ACC112 (cell line): ENCODE data around the gene DLG2.
"Not testable (repeated sequence)": the region's sequence is repeated elsewhere in the genome, so short reads cannot be mapped to it uniquely, and the experiment has no call there.

Experiments
- H2AFZ ChIP-seq: fragments of 200-600 bp; sonication (generic); one replicate; pipeline ENCODE4 v1.6.0; 2017; ENCODE audit warnings: antibody characterized with exemption, low read length; ENCODE audit not compliant: unreplicated experiment
- H3K27ac ChIP-seq: fragments of 200-600 bp; sonication (generic); 2 replicates; pipeline ENCODE4 v1.5.1; 2014; ENCODE audit warnings: low read depth, mild to moderate bottlenecking, antibody characterized with exemption, low read length, moderate library complexity
- H3K27me3 ChIP-seq: fragments of 200-600 bp; sonication (generic); 2 replicates; pipeline ENCODE4 v1.6.1; 2014; ENCODE audit warnings: mild to moderate bottlenecking, antibody characterized with exemption, low read length, moderate library complexity, mixed read lengths; ENCODE audit not compliant: insufficient read depth
- H3K36me3 ChIP-seq: fragments of 200-600 bp; sonication (generic); 2 replicates; pipeline ENCODE4 v1.6.1; 2016; ENCODE audit warnings: mild to moderate bottlenecking, antibody characterized with exemption, low read length, moderate library complexity, mixed read lengths; ENCODE audit not compliant: insufficient read depth
- H3K4me1 ChIP-seq: fragments of 200-600 bp; sonication (generic); one replicate; pipeline ENCODE4 v1.6.1; 2016; ENCODE audit warnings: low read length, mixed read lengths; ENCODE audit not compliant: insufficient read depth, unreplicated experiment, control insufficient read depth
- H3K4me3 ChIP-seq: fragments of 200-600 bp; sonication (generic); 2 replicates; pipeline ENCODE4 v1.5.1; 2014; ENCODE audit warnings: mild to moderate bottlenecking, low read depth, low read length
- H3K79me2 ChIP-seq: fragments of 200-600 bp; sonication (generic); one replicate; pipeline ENCODE4 v1.6.0; 2016; ENCODE audit warnings: low read length; ENCODE audit not compliant: control insufficient read depth, unreplicated experiment, insufficient read depth

DLG2 gene

DNA sequence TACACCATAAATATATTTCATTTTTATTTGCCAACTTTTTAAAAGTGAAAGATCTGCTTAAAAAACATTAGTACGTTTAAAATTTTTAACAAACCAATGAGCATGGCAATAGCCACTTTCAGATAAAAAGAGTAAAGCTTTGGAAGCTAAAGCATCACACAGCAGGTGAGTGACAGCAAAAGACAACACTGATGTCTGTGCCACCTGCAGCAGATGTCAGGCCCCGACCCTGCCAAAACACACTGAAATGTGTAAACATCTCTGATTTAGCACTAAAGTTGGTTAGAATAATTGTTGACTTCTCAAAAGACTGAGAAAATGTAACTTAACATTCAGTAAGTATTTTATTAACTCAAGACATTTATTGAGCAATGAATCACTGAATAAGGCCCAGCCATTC is 232.9 kb downstream of the DLG2 start:
- no peak overlapping the region for H3K4me3 ChIP-seq
- no peaks in the 10 kb centered on the region for H3K27me3 ChIP-seq
- H3K79me2 ChIP-seq = no peaks in the 10 kb centered on the region
- no peaks in the 10 kb centered on the region for H3K4me1 ChIP-seq
- H3K36me3 ChIP-seq = no peaks in the 10 kb centered on the region
- no peak overlapping the region for H3K27ac ChIP-seq
- no peak overlapping the region for H2AFZ ChIP-seq

GRCh38 chr11:85391141-85391540 is 236.0 kb downstream of the DLG2 start:
- Histone ChIP-seq H3K4me1 (no peaks in the 10 kb centered on the region), H3K4me3 (no peak overlapping the region), H3K27me3 (no peaks in the 10 kb centered on the region), H3K27ac (no peak overlapping the region), H2AFZ (no peak overlapping the region), H3K36me3 (no peaks in the 10 kb centered on the region), H3K79me2 (no peaks in the 10 kb centered on the region)

GRCh38 chr11:85385547-85385946 is 241.6 kb downstream of the DLG2 start:
- H3K79me2 ChIP-seq = no peaks in the 10 kb centered on the region
- H2AFZ ChIP-seq = no peak overlapping the region
- H3K27ac ChIP-seq = no peak overlapping the region
- no peaks in the 10 kb centered on the region for H3K36me3 ChIP-seq
- H3K27me3 ChIP-seq = no peaks in the 10 kb centered on the region
- H3K4me3 ChIP-seq = no peak overlapping the region
- no peaks in the 10 kb centered on the region for H3K4me1 ChIP-seq

DNA sequence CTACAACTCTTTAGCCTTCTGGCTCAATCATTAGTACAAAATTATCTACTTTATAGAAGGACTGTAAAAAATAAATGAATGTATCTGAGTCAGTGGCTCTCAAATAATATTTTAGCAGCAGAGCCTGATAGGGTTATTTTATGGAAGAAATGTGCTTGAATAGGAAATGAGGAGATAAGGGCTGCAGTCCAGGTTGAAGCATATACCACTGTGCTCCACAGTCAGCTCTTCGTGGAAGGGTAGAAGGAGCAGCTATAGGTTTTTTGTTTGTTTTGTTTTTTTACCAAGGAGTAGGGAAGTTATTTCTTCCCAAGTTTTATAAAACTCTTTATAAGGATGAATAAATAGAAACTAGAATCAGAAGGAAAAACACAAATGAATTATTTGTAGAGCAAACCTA is 242.0 kb downstream of the DLG2 start:
- no peak overlapping the region for H2AFZ ChIP-seq
- no peak overlapping the region for H3K27ac ChIP-seq
- no peaks in the 10 kb centered on the region for H3K36me3 ChIP-seq
- H3K27me3 ChIP-seq = no peaks in the 10 kb centered on the region
- H3K4me3 ChIP-seq = no peak overlapping the region
- no peaks in the 10 kb centered on the region for H3K4me1 ChIP-seq
- H3K79me2 ChIP-seq = no peaks in the 10 kb centered on the region

GRCh38 chr11:85379066-85379465 is 248.1 kb downstream of the DLG2 start:
- Histone ChIP-seq H3K79me2 (no peaks in the 10 kb centered on the region), H3K4me3 (no peak overlapping the region), H3K27me3 (no peaks in the 10 kb centered on the region), H3K27ac (no peak overlapping the region), H3K4me1 (no peaks in the 10 kb centered on the region), H2AFZ (no peak overlapping the region), H3K36me3 (no peaks in the 10 kb centered on the region)

- H3K4me3 ChIP-seq = no peak overlapping the region
- H3K36me3 ChIP-seq = no peaks in the 10 kb centered on the region
- H3K4me1 ChIP-seq = no peaks in the 10 kb centered on the region
- H3K79me2 ChIP-seq = no peaks in the 10 kb centered on the region
- no peaks in the 10 kb centered on the region for H3K27me3 ChIP-seq
- no peak overlapping the region for H3K27ac ChIP-seq
- no peak overlapping the region for H2AFZ ChIP-seq
Observed at GRCh38 chr11:85377901-85378300, 249.2 kb downstream of the DLG2 start.

- Histone ChIP-seq H2AFZ (no peak overlapping the region), H3K36me3 (no peaks in the 10 kb centered on the region), H3K4me3 (no peak overlapping the region), H3K79me2 (no peaks in the 10 kb centered on the region), H3K27ac (no peak overlapping the region), H3K27me3 (no peaks in the 10 kb centered on the region), H3K4me1 (no peaks in the 10 kb centered on the region)
Observed at GRCh38 chr11:85359859-85360258, 267.3 kb downstream of the DLG2 start.

DNA sequence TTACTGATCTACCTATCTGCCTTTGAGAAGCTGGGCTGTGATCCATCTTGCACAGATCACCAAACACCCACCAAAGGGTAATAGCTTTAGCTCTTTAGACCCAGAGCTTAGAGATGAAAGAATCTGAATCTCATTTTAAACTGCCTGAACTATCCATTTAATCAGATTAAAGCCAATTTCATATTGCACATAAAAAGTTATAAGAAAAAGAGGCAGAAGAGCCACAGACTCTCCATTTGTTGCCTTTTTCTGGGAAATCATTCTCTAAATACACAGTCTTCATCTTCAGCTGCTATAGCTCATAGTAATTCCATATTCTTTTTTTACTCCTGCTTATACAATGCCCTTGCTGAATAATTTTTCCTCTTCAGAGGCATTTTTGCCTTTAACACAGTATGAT is 271.2 kb downstream of the DLG2 start:
- Histone ChIP-seq H3K27me3 (no peaks in the 10 kb centered on the region), H3K36me3 (no peaks in the 10 kb centered on the region), H3K4me3 (no peak overlapping the region), H3K4me1 (no peaks in the 10 kb centered on the region), H3K27ac (no peak overlapping the region), H3K79me2 (no peaks in the 10 kb centered on the region), H2AFZ (no peak overlapping the region)

DNA sequence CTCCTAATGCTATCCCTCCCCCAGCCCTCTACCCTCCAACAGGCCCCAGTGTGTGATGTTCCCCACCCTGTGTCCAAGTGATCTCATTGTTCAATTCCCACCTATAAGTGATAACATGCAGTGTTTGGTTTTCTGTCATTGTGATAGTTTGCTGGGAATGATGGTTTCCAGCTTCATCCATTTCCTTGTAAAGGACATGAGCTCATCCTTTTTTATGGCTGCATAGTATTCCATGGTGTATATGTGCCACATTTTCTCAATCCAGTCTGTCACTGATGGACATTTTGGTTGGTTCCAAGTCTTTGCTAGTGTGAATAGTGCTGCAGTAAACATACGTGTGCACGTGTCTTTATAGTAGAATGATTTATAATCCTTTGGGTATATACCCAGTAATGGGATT is 277.6 kb downstream of the DLG2 start:
- not testable (repeated sequence) for H3K27me3 ChIP-seq

GRCh38 chr11:85348945-85349344 is 278.2 kb downstream of the DLG2 start:
- no peak overlapping the region for H2AFZ ChIP-seq
- H3K79me2 ChIP-seq = no peaks in the 10 kb centered on the region
- no peaks in the 10 kb centered on the region for H3K27me3 ChIP-seq
- no peaks in the 10 kb centered on the region for H3K36me3 ChIP-seq
- no peaks in the 10 kb centered on the region for H3K4me1 ChIP-seq
- no peak overlapping the region for H3K4me3 ChIP-seq
- H3K27ac ChIP-seq = no peak overlapping the region

More for the DNA sequence above, 277.6 kb downstream of the DLG2 start:
- H3K36me3 ChIP-seq, H2AFZ ChIP-seq, H3K4me1 ChIP-seq, H3K79me2 ChIP-seq, H3K4me3 ChIP-seq, H3K27ac ChIP-seq: not testable (repeated sequence)

GRCh38 chr11:85347291-85347690 is 279.9 kb downstream of the DLG2 start:
- Histone ChIP-seq H3K79me2 (no peaks in the 10 kb centered on the region), H3K27ac (no peak overlapping the region), H3K4me3 (no peak overlapping the region), H2AFZ (no peak overlapping the region), H3K27me3 (no peaks in the 10 kb centered on the region), H3K36me3 (no peaks in the 10 kb centered on the region), H3K4me1 (no peaks in the 10 kb centered on the region)

DNA sequence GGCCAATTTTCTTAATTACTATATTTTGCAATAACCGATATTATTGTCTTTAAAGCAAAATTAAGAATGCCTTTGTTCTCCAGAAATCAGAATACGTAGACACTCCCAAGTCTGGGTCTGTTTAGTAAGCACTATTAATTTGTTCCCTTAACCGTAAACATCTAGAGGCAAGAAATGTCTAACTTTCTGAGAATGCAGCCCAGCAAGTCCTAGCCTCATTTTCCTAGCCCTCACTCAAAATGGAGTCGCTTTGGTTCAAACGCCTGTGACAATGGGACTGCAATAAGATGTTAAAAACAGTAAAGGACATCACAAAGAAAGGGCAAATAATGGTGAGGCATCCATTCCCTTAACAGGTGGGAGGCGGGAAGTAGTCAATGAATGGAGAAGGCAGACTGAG is 280.7 kb downstream of the DLG2 start:
- Histone ChIP-seq H2AFZ (no peak overlapping the region), H3K4me1 (no peaks in the 10 kb centered on the region), H3K4me3 (no peak overlapping the region), H3K79me2 (no peaks in the 10 kb centered on the region), H3K27ac (no peak overlapping the region), H3K27me3 (no peaks in the 10 kb centered on the region), H3K36me3 (no peaks in the 10 kb centered on the region)
